RWPE1 (cell line): ENCODE results near the gene PRG2.
"Not testable (repeated sequence)": the region's sequence is repeated elsewhere in the genome, so short reads cannot be mapped to it uniquely, and the experiment has no call there.

ENCODE experiments used
- CTCF ChIA-PET: fragments of 350-600 bp; sonication (Branson Sonifier 250); formaldehyde crosslinking; extraction: SDS; loops from one replicate; lab custom pipeline; 2021; lab: Yijun Ruan, JAX
- POLR2A ChIA-PET: fragments of 400-600 bp; formaldehyde crosslinking; extraction: SDS; loops from one replicate; lab custom pipeline; 2020; ENCODE audit warnings: antibody characterized with exemption; ENCODE audit not compliant: low non-redundant PET; lab: Yijun Ruan, JAX
- DNase-seq: peaks from one replicate; pipeline ENCODE4 v3.0.0; 2012; ENCODE audit warnings: low spot score
- H3K27ac ChIP-seq: fragments of 450-650 bp; 2 replicates; pipeline ENCODE4 v1.5.1; 2017
- CTCF ChIP-seq: fragments of 450-650 bp; conservative IDR thresholded peaks from 2 replicates; pipeline ENCODE4 v1.5.1; 2017; ENCODE audit warnings: low read depth, mild to moderate bottlenecking

Gene PRG2

GRCh38 chr11:57406337-57406904, 16.0 kb upstream of the PRG2 start:
- TF ChIP-seq CTCF = no peak
- CTCF ChIA-PET = no interaction called here
- DNase-seq = no peak
- POLR2A ChIA-PET = no interaction called here
- H3K27ac ChIP-seq = peak overlapping the region; percentile 51

GRCh38 chr11:57405271-57405860, 14.9 kb upstream of the PRG2 start:
- ChIA-PET CTCF (no interaction called here), POLR2A (no interaction called here)
- TF ChIP-seq CTCF = no peak
- peak overlapping the region; percentile 51 for H3K27ac ChIP-seq
- no peak for DNase-seq

- DNase-seq = no peak
- CTCF ChIA-PET = no interaction called here
- TF ChIP-seq CTCF = no peak
- POLR2A ChIA-PET = no interaction called here
- H3K27ac ChIP-seq = no peak overlapping the region
These were observed 13.3 kb upstream of the PRG2 start for GRCh38 chr11:57403802-57404147.

GRCh38 chr11:57403003-57403801, 12.8 kb upstream of the PRG2 start:
- CTCF ChIA-PET, POLR2A ChIA-PET, DNase-seq, H3K27ac ChIP-seq: not testable (repeated sequence)

GRCh38 chr11:57402188-57403002, 11.9 kb upstream of the PRG2 start:
- ChIA-PET CTCF (no interaction called here), POLR2A (no interaction called here)
- DNase-seq = peak; percentile 47
- H3K27ac ChIP-seq = no peak overlapping the region
- no peak for TF ChIP-seq CTCF

GRCh38 chr11:57399972-57400578, 9.6 kb upstream of the PRG2 start:
- H3K27ac ChIP-seq = no peak overlapping the region
- no peak for DNase-seq
- no peak for TF ChIP-seq CTCF
- CTCF ChIA-PET = no interaction called here
- POLR2A ChIA-PET = no interaction called here
